NCI-H524 (cell line): ENCODE data around the gene ASB7.
A peak's percentile ranks its signal among the peaks of the same experiment; 100 is the strongest.

ENCODE experiments used
- DNase-seq, 2 experiments: peaks; one replicate each; lab custom pipeline; 2025; lab: John Stamatoyannopoulos, UW

ASB7 gene

GRCh38 chr15:100686021-100686724, 83.8 kb downstream of the ASB7 start:
- DNase-seq: no peak

GRCh38 chr15:100686725-100687473, 84.5 kb downstream of the ASB7 start:
- DNase-seq: no peak

GRCh38 chr15:100687582-100688141, 85.3 kb downstream of the ASB7 start:
- no peak for DNase-seq

GRCh38 chr15:100688549-100689120, 86.2 kb downstream of the ASB7 start:
- DNase-seq: no peak

- peak in 1 of 2 experiments; percentile 7 for DNase-seq
Observed at GRCh38 chr15:100689131-100689899, 86.9 kb downstream of the ASB7 start.

GRCh38 chr15:100690032-100690794, 87.8 kb downstream of the ASB7 start:
- no peak for DNase-seq

- peak in 1 of 2 experiments; percentile 23 for DNase-seq
Observed at GRCh38 chr15:100690795-100691158, 88.4 kb downstream of the ASB7 start.

GRCh38 chr15:100691321-100691720, 88.9 kb downstream of the ASB7 start:
- no peak for DNase-seq

- DNase-seq: no peak
Observed at GRCh38 chr15:100692246-100692645, 89.9 kb downstream of the ASB7 start.

GRCh38 chr15:100692671-100693070, 90.3 kb downstream of the ASB7 start:
- no peak for DNase-seq

GRCh38 chr15:100693451-100693850, 91.1 kb downstream of the ASB7 start:
- no peak for DNase-seq

- no peak for DNase-seq
Observed at GRCh38 chr15:100694381-100695021, 92.1 kb downstream of the ASB7 start.

GRCh38 chr15:100695048-100695447, 92.7 kb downstream of the ASB7 start:
- DNase-seq: no peak

GRCh38 chr15:100696452-100696851, 94.1 kb downstream of the ASB7 start:
- no peak for DNase-seq
